Body of pancreas (tissue), 4 donors: Measurements from ENCODE around the gene RARA. TPM values are rescaled to one million over a fixed set of nuclear protein-coding genes. Genes with fewer than 3 reads are reported as not detected.

Experiments used
- ATAC-seq: fragments of 150-250 bp; one replicate; pipeline ENCODE4 v1.9.1; 2016
- DNase-seq, 4 donors: peaks; one replicate each; pipeline ENCODE4 v3.0.0-alpha.2; 2019
- H3K27ac ChIP-seq, 4 donors: fragments of 200-600 bp; sonication (generic); 1 replicate in 3 of 4; 2 replicates in 1 of 4; pipeline versions ENCODE4 v1.5.1 to v1.6.1; 2016 to 2019; ENCODE audit warnings: mild to moderate bottlenecking in 1 of 4, mixed read lengths in 1 of 4, moderate library complexity in 1 of 4
- H3K27me3 ChIP-seq, 2 donors: fragments of 200-600 bp; sonication (generic); one replicate each; pipeline ENCODE4 v1.6.0; 2016; ENCODE audit warnings: mild to moderate bottlenecking in 1 of 2
- H3K36me3 ChIP-seq, 2 donors: fragments of 200-600 bp; sonication (generic); replicated peaks in 1 of 2; 2 replicates each; pipeline ENCODE4 v1.5.1; 2016; ENCODE audit warnings: low read depth in 2 of 2; ENCODE audit not compliant: insufficient read depth in 1 of 2
- H3K4me1 ChIP-seq: fragments of 200-600 bp; sonication (generic); one replicate; pipeline ENCODE4 v1.6.0; 2016
- H3K4me3 ChIP-seq, 2 donors: fragments of 200-600 bp; sonication (generic); 1 replicate in 1 of 2; 2 replicates in 1 of 2; pipeline ENCODE4 v1.5.1; 2016 to 2019
- H3K9me3 ChIP-seq, 3 donors: fragments of 200-600 bp; sonication (generic); 1 replicate in 2 of 3; 2 replicates in 1 of 3; pipeline ENCODE4 v1.5.1; 2016
- POLR2A ChIP-seq, 3 donors: fragments of 450-650 bp; IDR thresholded peaks; one replicate each; pipeline ENCODE4 v1.6.1; 2016; ENCODE audit warnings: antibody characterized with exemption in 3 of 3, mild to moderate bottlenecking in 2 of 3
- WGBS, 2 donors: methylation state at CpG; one replicate each; pipeline ENCODE4 v1.1.5; 2017; 5-methylcytosine and 5-hydroxymethylcytosine counted together
- intact Hi-C: fragments of 100-400 bp; cut with DNase I; formaldehyde crosslinking; loops from one replicate; pipeline ENCODE4 v1.15.1; 2023
- small RNA-seq: library from RNA; depleted of rRNA; stranded (forward); fragments of <200 nt; gene quantifications from one replicate; pipeline ENCODE3, GENCODE V24; 2016
- total RNA-seq, 2 donors: library from RNA; depleted of rRNA; stranded (reverse); fragments of >200 nt; gene quantifications; one replicate each; pipeline ENCODE4 v1.1.0, GENCODE V29; 2016
- TF ChIP-seq, protein P1 (sequence below), 7 experiments: fragments of 450-650 bp in 4 of 7; fragments of 200-600 bp in 3 of 7; sonication (generic) in 3 of 7; IDR thresholded peaks; one replicate each; pipeline ENCODE4 v1.5.1; 2016 to 2019; ENCODE audit warnings: antibody characterized with exemption in 7 of 7

RARA gene
- total RNA-seq, 2 donors from 2014 or later, result 11.4 to 13.8 TPM

DNA sequence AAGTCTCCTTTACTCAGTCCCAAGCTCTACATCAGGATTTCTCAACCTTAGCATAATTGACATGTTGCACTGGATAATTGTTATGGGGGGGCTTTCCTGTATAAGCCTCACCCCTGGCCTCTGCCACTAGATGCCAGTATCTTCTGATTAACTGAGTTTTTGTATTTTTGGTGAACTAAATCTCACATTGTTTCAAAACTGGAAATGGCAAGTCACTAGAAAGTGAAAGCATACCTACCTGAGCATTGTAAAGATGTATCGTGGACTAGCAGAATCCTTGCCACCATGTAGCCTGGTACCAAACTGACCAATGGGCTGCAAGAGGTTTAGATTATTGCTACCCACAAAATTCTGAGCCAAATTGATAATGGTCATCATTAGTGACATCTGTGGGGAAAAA, 93.7 kb downstream of the RARA start:
- no peak overlapping the region for H3K4me3 ChIP-seq
- no peaks in the 10 kb centered on the region for H3K4me1 ChIP-seq
- H3K27ac ChIP-seq, result no peak overlapping the region
- ATAC-seq (no peak), DNase-seq (no peak)
- intact Hi-C loops, result no loop called here
- H3K27me3 ChIP-seq, result no peaks in the 10 kb centered on the region
- H3K36me3 ChIP-seq, result no peaks in the 10 kb centered on the region
- TF ChIP-seq, protein P1, sequence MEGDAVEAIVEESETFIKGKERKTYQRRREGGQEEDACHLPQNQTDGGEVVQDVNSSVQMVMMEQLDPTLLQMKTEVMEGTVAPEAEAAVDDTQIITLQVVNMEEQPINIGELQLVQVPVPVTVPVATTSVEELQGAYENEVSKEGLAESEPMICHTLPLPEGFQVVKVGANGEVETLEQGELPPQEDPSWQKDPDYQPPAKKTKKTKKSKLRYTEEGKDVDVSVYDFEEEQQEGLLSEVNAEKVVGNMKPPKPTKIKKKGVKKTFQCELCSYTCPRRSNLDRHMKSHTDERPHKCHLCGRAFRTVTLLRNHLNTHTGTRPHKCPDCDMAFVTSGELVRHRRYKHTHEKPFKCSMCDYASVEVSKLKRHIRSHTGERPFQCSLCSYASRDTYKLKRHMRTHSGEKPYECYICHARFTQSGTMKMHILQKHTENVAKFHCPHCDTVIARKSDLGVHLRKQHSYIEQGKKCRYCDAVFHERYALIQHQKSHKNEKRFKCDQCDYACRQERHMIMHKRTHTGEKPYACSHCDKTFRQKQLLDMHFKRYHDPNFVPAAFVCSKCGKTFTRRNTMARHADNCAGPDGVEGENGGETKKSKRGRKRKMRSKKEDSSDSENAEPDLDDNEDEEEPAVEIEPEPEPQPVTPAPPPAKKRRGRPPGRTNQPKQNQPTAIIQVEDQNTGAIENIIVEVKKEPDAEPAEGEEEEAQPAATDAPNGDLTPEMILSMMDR (IDR thresholded peaks at IDR 0.05), result no peak
- no peak for TF ChIP-seq POLR2A (IDR thresholded peaks at IDR 0.05)
- 87 to 100% methylated on average over 1 of the region's 1 CpG for WGBS, 2 donors
- H3K9me3 ChIP-seq, result no peaks in the 10 kb centered on the region

DNA sequence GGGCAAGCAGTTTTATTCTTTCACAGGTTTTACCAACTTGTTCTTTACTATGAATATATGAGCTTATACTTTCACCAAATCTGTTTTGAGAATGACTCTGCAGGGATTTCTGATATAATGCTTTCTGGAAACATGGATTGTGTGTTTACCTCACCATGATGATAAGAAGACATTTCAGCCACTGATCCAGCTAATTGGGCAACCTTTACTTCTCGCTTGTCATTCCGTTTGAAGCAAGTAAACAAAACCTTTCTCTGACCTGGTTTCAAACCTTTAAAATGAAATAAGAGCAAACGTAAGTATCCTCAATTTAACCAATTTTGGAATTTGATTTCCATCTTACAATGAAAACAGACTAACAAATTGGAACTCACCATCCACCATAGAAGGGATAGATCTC, 95.0 kb downstream of the RARA start:
- ATAC-seq, result no peak
- H3K27me3 ChIP-seq, result no peaks in the 10 kb centered on the region
- 38% methylated on average over 3 of the region's 3 CpGs for WGBS, 2 donors

More for the DNA sequence above, 95.0 kb downstream of the RARA start:
- no peaks in the 10 kb centered on the region for H3K36me3 ChIP-seq
- no peak for DNase-seq
- H3K4me3 ChIP-seq, result no peak overlapping the region
- H3K9me3 ChIP-seq, result no peaks in the 10 kb centered on the region
- H3K27ac ChIP-seq, result no peak overlapping the region
- intact Hi-C loops, result no loop called here
- no peaks in the 10 kb centered on the region for H3K4me1 ChIP-seq
- no peak for TF ChIP-seq POLR2A (IDR thresholded peaks at IDR 0.05)
- TF ChIP-seq, protein P1 (IDR thresholded peaks at IDR 0.05), result no peak

Small RNAs within 50 kb of the gene (small RNA-seq; reads per million reads assigned to genes)
- gene RF00019 (not detected), gene RNA5SP441 (not detected)

Other genes starting within 250 kb of the RARA start
- gene THRA, start 246.2 kb upstream of the RARA start, total RNA-seq, result 10 to 100 TPM; 37.9 to 61.6 TPM
- 1 to 10 TPM; 2.3 to 5.9 TPM for gene NR1D1, start 208.6 kb upstream of the RARA start, total RNA-seq
- 100 to 1,000 TPM in 1 of 2 donors, 10 to 100 TPM in 1; 75.5 to 157 TPM for gene MSL1, start 187.2 kb upstream of the RARA start, total RNA-seq
- 10 to 100 TPM; 51.7 to 59.4 TPM for gene CASC3, start 168.6 kb upstream of the RARA start, total RNA-seq
- 1 to 10 TPM; 7.0 to 7.3 TPM for gene RAPGEFL1, start 131.7 kb upstream of the RARA start, total RNA-seq
- gene WIPF2, start 89.9 kb upstream of the RARA start, total RNA-seq, result 1 to 10 TPM; 4.9 to 7.5 TPM
- under 1 TPM; 0.66 to 0.78 TPM for gene CDC6, start 21.3 kb upstream of the RARA start, total RNA-seq
- 1 to 10 TPM in 1 of 2 donors, not detected in 1; 1.3 TPM for gene GJD3, start 55.6 kb downstream of the RARA start, total RNA-seq
- gene TOP2A, start 108.7 kb downstream of the RARA start, total RNA-seq, result under 1 TPM in 1 of 2 donors, not detected in 1; 0.33 TPM
- 100 to 1,000 TPM in 1 of 2 donors, 10 to 100 TPM in 1; 88.7 to 315 TPM for gene IGFBP4, start 134.3 kb downstream of the RARA start, total RNA-seq
- not detected for gene TNS4, start 192.4 kb downstream of the RARA start, total RNA-seq